Measurements from ENCODE around the gene SFSWAP.
A peak's percentile ranks its signal among the peaks of the same experiment; 100 is the strongest.
"Not testable (repeated sequence)": the region's sequence is repeated elsewhere in the genome, so short reads cannot be mapped to it uniquely, and the experiment has no call there.

SFSWAP gene

GRCh38 chr12:131794573-131794972, 83.7 kb downstream of the SFSWAP start:
- DNase-seq, result no peak

- DNase-seq, result no peak
Measured at GRCh38 chr12:131795064-131795463, 84.2 kb downstream of the SFSWAP start.

- peak in 1 of 2 experiments; percentile 19 for DNase-seq
Measured at GRCh38 chr12:131795690-131796410, 85.0 kb downstream of the SFSWAP start.

- DNase-seq, result no peak
Measured at GRCh38 chr12:131796411-131796736, 85.5 kb downstream of the SFSWAP start.

GRCh38 chr12:131796754-131797587, 86.1 kb downstream of the SFSWAP start:
- DNase-seq, result no peak

GRCh38 chr12:131797588-131797934, 86.7 kb downstream of the SFSWAP start:
- no peak for DNase-seq

- DNase-seq, result no peak
Measured at GRCh38 chr12:131799195-131799594, 88.3 kb downstream of the SFSWAP start.

GRCh38 chr12:131799828-131800593, 89.1 kb downstream of the SFSWAP start:
- no peak for DNase-seq

GRCh38 chr12:131800594-131801135, 89.8 kb downstream of the SFSWAP start:
- DNase-seq, result no peak

- no peak for DNase-seq
Measured at GRCh38 chr12:131801254-131801866, 90.5 kb downstream of the SFSWAP start.

GRCh38 chr12:131803961-131804521, 93.2 kb downstream of the SFSWAP start:
- no peak for DNase-seq

- DNase-seq, result peak; percentile 51 to 60
Measured at GRCh38 chr12:131805421-131805820, 94.5 kb downstream of the SFSWAP start.

GRCh38 chr12:131806674-131807073, 95.8 kb downstream of the SFSWAP start:
- DNase-seq, result no peak

GRCh38 chr12:131808744-131809371, 98.0 kb downstream of the SFSWAP start:
- DNase-seq, result peak in 1 of 2 experiments; percentile 77

GRCh38 chr12:131809476-131810254, 98.8 kb downstream of the SFSWAP start:
- DNase-seq, result not testable (repeated sequence)

GRCh38 chr12:131810726-131811125, 99.8 kb downstream of the SFSWAP start:
- DNase-seq, result no peak

- DNase-seq, result no peak
Measured at GRCh38 chr12:131815131-131815530, 104.2 kb downstream of the SFSWAP start.

GRCh38 chr12:131816495-131816894, 105.6 kb downstream of the SFSWAP start:
- DNase-seq, result no peak

- no peak for DNase-seq
Measured at GRCh38 chr12:131817241-131817640, 106.4 kb downstream of the SFSWAP start.

- no peak for DNase-seq
Measured at GRCh38 chr12:131818821-131819585, 108.1 kb downstream of the SFSWAP start.

Data from NCI-H526 (cell line).